GM19239 (cell line): ENCODE results near the gene DNAAF2.
"Not testable (repeated sequence)": the region's sequence is repeated elsewhere in the genome, so short reads cannot be mapped to it uniquely, and the experiment has no call there.

Source experiments
- DNase-seq: peaks from one replicate; pipeline ENCODE4 v3.0.0; 2011; ENCODE audit warnings: low spot score; ENCODE audit not compliant: insufficient read length
- FAIRE-seq: peaks from 2 replicates; lab custom pipeline; 2011; peaks lifted over from hg19 to GRCh38; lab: Jason Lieb, UNC

The DNAAF2 gene

DNA sequence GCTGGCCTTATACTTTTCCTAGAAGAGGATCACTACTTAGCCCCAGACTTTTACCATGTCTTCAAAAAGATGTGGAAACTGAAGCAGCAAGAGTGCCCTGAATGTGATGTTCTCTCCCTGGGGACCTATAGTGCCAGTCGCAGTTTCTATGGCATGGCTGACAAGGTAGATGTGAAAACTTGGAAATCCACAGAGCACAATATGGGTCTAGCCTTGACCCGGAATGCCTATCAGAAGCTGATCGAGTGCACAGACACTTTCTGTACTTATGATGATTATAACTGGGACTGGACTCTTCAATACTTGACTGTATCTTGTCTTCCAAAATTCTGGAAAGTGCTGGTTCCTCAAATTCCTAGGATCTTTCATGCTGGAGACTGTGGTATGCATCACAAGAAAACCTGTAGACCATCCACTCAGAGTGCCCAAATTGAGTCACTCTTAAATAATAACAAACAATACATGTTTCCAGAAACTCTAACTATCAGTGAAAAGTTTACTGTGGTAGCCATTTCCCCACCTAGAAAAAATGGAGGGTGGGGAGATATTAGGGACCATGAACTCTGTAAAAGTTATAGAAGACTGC lies 12.9 kb downstream of the DNAAF2 start:
- FAIRE-seq = no peak
- DNase-seq = no peak

DNA sequence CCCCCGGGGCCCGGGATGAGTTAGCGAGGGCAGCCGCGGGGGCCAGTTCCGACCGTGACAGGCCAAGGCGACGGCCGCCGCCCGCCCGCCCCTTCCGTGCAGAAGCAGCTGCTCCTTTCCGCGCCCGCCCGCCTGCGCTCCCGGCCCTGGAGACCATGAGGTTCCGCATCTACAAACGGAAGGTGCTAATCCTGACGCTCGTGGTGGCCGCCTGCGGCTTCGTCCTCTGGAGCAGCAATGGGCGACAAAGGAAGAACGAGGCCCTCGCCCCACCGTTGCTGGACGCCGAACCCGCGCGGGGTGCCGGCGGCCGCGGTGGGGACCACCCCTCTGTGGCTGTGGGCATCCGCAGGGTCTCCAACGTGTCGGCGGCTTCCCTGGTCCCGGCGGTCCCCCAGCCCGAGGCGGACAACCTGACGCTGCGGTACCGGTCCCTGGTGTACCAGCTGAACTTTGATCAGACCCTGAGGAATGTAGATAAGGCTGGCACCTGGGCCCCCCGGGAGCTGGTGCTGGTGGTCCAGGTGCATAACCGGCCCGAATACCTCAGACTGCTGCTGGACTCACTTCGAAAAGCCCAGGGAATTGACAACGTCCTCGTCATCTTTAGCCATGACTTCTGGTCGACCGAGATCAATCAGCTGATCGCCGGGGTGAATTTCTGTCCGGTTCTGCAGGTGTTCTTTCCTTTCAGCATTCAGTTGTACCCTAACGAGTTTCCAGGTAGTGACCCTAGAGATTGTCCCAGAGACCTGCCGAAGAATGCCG lies 13.7 kb downstream of the DNAAF2 start:
- DNase-seq (no peak), FAIRE-seq (peak; percentile 76)

DNA sequence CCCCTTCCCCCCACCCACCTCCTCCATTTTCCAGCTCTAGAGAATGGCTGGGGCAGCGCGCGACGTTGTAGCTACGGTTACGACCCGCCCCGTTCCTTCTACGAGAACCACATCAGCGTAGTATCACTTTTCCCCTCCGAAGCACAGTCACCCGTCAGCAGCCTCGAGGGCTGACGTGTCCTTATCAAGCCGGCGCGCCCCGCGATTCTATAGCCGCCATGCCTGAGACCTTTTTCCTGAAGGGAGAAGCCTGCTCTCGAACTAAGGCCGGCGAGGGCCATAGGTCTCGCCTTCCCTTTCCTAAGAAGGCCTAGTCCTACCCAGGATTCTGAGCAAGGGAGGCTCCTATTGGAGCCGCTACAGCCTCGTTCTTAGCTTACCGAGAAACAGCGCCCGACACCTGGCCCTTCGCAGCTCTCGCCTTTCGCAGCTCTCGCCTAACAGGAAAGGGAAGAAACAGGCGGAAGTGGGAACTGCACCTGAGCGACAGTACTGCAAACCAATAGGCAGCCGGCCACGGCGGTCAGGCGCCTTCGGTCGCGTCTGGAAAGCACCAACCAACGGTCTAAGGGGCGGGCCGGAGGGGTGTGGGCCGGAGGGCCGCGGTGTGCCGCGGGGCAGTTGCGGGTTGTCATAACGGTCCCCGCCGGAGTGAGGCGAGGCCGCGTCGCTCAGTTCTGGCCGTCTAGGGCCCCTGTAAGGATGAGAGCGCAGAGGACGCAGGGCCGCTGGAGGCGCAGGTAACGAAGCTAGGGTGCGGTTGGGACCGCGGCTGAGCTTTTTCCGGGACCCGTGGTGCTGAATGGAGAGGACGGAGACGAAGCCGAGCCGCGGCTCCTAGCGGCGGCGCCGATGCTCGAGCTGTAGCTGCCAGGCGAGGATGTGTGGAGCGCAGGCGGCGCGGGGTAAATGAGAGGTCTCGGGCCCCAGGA lies 14.6 kb downstream of the DNAAF2 start, which contains the start of the genes MGAT2 and RPL36AL:
MGAT2 (plus strand) TSS at position 618 of the 932 bp plus-strand sequence. CDS start 470 bp downstream, outside the sequence.
RPL36AL (minus strand) TSS at position 445 of the 932 bp plus-strand sequence. CDS start 1,522 bp downstream, outside the sequence.
- peak; percentile 83 for FAIRE-seq

DNA sequence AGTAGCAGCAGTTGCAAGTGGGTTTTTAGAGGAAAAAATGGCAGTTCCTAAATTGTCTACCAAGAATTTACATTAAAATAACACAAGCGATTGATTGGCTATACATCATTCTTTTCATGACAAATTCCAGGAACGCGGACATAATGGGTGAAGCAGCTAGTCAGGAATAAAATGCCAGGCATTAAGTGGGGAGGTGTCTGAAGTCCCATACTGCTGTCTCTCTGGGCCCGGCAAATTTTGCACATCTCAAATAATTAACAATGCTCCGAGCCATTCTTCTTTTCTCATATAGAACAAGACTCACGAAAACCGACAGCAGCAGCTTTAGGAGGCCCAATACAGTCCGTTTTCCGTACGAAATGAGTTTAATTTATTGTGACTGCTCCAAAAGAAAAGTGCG lies 15.3 kb downstream of the DNAAF2 start:
- FAIRE-seq (no peak), DNase-seq (no peak)

More for the DNA sequence above, 14.6 kb downstream of the DNAAF2 start, which contains the start of the genes MGAT2 and RPL36AL:
- peak; percentile 87 for DNase-seq

DNA sequence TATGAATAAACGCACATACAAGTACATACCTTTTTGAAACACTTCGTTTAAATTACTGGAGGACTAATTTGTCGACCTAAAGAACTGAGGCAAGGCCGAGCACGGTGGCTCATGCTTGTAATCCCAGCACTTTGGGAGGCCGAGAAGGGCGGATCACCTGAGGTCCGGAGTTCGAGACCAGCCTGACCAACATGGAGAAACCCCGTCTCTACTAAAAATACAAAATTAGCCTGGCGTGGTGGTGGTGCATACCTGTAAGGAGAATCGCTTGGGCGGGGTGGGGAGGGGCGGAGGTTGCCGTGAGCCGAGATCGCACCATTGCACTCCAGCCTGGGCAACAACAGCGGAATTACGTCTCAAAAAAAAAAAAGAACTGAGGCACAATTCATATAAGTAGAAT lies 15.8 kb downstream of the DNAAF2 start:
- DNase-seq, FAIRE-seq: not testable (repeated sequence)

DNA sequence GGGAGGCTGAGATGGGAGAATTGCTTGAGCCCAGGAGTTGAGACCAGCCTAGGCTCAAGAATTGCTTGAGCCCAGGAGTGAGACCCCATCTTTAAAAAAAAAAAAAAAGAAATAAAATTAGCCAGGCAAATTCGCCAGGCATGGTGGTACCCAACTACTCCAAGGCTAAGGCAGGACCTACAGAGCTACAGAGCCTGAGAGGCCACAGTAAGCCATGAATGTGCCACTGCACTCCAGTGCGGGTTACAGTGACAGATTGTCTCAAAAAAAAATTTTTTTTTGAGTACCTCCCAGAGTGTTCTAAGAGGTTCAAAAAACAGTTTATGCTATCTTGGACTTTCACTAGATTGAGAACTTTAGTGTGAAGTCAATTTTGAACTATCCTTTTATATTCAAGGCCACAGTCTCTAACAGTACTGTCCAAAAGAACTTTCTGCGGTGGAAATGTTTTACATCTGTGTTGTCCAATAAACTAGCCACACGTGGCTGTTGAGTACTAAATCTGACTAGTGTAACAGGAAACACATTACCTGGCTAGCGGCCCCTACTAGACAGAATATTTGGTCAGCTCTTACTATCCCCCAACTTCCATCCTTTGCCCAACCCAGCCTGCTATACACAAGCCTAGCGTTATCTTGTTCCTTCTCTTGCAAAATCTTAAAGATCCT lies 17.1 kb downstream of the DNAAF2 start:
- no peak for DNase-seq
- FAIRE-seq = no peak

DNA sequence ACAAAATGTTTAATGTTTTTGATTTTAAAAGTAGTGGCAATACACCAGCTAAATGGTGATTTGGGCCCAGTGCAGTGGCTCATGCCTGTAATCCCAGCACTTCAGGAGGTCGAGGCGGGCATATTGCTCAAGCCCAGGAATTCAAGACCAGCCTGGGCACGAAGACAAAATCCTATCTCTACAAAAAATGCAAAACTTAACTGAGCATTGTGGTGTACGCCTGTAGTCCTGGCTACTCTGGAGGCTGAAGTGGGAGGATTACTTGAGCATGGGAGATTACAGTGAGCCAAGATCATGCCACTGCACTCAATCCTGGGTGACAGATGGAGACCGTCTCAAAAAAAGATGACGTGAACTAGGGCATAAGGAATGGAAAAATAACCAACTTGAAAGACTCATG lies 19.3 kb downstream of the DNAAF2 start:
- no peak for DNase-seq
- no peak for FAIRE-seq

DNA sequence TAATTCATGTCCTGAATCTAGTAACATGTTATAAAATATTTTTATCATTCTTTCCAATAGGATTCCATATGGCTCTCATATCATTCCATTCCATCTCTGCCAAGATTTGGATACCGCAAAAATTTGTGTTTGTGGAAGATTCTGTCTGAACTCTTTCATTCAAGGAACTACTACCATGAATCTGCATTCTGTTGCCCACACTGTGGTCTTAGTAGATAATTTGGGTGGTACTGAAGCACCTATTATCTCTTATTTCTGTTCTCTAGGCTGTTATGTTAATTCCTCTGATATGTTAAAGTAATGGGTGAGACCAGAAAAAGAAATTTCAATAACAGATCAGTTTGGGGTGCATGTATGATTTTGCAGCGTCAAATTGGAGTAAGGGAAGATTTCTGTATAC lies 20.8 kb downstream of the DNAAF2 start:
- FAIRE-seq (no peak), DNase-seq (no peak)

DNA sequence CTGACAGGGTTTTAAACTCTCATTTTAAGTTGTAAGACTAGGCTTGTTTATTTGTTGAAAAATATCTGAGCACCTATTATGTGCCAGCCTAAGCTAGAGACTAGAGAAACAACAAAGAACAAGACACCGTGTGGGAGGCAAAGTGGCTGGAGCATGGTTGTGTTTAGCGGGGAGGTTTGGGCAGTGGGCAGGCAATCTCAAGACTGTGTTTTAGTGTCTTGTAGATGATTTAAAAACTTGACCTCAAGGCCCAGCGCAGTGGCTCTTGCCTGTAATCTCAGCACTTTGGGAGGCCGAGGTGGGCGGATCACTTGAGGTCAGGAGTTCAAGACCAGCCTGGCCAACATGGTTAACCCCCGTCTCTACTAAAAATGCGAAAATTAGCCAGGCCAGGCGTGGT lies 22.4 kb downstream of the DNAAF2 start:
- no peak for FAIRE-seq
- DNase-seq = no peak

DNA sequence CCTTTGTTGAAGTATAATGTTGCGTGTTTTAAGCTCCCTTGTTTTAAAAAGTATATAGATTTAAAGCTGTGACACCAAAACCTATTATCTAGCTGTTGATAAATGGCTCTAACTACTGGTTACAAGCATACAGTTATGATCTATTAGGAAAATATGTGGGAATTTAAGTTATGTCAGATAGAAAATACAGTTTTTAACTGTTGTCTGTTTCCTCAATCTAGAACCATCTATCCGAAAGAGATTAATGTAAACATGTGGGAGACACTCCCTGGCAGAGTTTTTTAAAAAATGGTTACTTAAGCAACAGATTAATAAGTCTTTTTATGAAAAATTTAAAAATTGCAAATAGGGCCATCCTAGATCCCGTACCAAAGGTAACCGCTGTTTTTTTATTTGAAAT lies 22.8 kb downstream of the DNAAF2 start:
- no peak for DNase-seq
- no peak for FAIRE-seq

DNA sequence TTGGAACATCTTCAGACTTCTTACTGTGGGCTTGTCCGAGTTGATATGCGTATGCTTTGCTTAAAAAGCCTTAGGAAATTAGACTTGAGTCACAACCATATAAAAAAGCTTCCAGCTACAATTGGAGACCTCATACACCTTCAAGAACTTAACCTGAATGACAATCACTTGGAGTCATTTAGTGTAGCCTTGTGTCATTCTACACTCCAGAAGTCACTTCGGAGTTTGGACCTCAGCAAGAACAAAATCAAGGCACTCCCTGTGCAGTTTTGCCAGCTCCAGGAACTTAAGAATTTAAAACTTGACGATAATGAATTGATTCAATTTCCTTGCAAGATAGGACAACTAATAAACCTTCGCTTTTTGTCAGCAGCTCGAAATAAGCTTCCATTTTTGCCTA lies 27.5 kb downstream of the DNAAF2 start:
- DNase-seq (no peak), FAIRE-seq (no peak)

DNA sequence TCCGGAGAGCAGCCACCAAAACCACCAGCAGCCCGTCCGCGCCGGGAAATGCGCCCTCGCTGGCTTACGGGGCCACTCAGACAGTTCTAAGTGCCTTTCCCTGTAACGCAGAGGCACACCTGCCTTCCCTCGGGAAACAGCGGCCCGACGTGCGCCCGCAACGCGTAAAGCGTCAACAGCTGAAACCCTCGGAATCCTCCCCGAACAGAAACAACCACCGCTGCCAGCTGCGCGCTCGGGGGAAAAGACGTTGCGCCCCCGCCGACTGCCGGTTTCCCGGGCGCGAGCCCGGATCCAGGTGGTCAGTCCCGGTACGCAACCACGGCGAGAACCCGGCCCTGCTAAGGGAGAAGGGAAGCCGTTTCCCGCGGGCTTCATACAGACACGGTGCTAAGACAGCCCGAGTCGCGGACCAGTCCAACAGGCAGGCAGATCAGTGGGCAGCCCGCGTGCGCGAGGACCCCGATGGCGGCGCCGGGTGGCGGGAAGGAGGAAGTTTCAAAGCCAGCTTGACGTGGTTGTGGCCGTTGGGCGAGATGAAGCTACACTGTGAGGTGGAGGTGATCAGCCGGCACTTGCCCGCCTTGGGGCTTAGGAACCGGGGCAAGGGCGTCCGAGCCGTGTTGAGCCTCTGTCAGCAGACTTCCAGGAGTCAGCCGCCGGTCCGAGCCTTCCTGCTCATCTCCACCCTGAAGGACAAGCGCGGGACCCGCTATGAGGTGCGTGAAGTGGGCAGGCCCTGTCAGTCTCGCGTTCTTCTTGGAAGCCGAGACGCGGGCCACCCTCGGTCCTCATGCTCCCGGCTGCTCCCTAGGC lies 36.4 kb downstream of the DNAAF2 start, which contains the start of gene LRR1:
LRR1 (plus strand) TSS at position 456 of the 816 bp plus-strand sequence; CDS start at position 537, 81 bp downstream.
- peak; percentile 70 for DNase-seq

DNA sequence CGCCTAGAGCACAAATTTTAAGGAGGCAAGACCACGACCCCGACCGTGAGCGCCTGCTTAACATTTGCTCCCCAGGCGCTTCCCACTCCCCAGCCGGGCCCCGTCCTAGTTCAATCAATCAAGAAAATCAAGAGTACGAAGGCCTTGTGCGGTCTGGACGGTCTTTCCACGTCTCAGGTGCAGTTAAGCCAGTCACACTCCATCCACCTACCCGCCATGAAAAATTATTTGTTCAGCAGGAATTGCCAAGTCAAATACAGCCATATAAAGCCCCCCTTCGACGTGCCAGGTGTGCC lies 36.9 kb downstream of the DNAAF2 start:
- DNase-seq (no peak), FAIRE-seq (no peak)

More for the DNA sequence above, 36.4 kb downstream of the DNAAF2 start, which contains the start of gene LRR1:
- peak; percentile 84 for FAIRE-seq

DNA sequence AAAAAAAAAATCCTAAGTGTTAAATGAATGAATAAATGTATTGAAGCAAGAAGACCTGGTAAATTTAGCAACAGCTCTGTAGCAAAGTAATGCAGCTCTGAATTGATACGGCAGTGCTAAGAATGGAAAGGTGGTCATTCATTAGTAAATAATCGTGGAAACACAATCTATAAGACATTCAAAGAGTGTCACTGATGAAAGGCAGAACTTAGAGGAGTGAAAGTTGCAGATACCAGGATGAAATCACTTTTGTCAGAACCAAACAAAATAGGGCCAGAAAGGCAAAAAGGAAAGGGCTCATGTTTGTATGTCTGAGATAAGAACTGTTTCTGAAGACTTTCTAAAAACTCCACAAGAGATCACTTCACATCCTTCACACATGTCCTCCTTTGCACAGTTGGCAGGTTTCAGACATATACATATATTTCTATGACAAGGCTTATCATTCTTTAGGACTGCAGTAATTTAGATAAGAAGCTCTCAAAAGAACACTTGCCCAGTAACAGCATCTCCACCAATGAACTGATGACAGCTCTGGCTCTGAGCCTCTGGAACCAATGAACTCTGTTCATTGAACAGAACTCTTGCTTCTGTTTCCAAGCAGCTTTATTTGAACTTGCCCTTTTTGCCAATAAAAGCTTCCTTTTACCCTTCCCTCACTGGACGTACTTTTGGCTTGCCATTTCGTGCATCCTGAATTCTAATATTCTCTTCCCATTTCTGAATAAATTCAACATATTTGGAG lies 40.5 kb downstream of the DNAAF2 start:
- FAIRE-seq (no peak), DNase-seq (no peak)

DNA sequence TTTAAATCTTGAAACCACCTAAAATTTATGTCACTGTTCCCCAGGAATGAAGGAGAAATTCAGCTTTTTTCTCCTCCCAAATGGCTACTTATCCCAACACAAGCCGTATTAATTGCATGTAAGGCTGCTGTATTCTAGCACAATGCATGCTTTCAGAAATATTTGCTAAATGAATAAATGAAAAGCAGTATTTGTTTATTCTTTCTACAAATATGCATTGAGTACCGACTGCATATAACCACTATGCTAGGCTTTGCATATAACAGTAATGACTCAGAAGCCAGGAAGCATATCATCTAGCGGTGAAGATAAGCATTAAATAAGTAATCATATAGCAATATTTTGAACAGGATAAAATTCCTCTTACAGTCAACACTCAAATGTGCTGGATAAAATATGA lies 42.0 kb downstream of the DNAAF2 start:
- DNase-seq (no peak), FAIRE-seq (no peak)

DNA sequence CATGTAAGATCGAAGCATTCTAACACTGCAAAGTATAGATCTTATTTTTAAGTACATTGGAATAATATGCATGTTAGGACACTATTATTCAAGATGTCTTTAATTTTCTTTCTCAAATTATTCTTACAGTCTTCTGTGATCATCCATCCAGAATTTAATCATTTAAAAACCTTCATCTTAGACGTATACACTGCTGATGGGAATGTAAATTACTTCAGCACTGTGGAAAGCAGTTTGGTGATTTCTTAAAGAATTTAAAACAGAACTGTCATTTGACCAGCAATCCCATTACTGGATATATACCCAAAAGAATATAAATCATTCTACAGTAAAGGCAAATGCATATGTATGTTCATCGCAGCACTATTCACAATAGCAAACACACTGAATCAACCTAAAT lies 45.7 kb downstream of the DNAAF2 start:
- FAIRE-seq (no peak), DNase-seq (no peak)

DNA sequence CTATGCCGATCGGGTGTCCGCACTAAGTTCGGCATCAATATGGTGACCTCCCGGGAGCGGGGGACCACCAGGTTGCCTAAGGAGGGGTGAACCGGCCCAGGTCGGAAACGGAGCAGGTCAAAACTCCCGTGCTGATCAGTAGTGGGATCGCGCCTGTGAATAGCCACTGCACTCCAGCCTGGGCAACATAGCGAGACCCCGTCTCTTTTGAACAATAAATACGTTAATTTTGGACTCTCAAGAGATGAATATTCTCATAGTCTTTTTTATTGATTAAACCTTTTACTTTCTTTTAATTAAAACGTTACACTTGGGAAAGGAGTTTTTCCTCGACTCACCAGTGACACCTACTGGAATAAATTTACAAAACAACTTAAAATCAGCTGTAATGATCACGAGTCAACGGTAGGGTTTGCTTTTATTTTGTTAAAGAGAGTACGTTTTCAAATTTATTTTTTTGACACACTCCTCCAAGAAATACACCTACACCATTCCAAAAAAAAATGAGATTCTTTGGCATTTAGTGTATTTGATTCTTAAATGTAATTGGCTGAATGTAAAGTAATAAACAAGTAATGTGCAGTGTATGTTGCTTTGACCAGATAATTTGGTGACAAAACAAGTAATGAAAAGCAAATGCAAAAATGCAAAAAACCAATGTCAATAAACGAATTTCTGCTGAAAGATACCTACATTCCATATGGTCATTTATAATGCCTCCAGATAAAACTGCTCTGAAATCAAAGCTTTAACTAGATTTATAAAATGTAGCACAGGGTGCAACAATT lies 48.2 kb downstream of the DNAAF2 start:
- FAIRE-seq (peak; percentile 71), DNase-seq (no peak)
